Measurements from ENCODE around the gene CCDC169. TPM values are rescaled to one million over a fixed set of nuclear protein-coding genes. Genes with fewer than 3 reads are reported as not detected.
A peak's percentile ranks its signal among the peaks of the same experiment; 100 is the strongest.

CCDC169 gene
- total RNA-seq, 1 experiment from 2014 or later, result not detected

DNA sequence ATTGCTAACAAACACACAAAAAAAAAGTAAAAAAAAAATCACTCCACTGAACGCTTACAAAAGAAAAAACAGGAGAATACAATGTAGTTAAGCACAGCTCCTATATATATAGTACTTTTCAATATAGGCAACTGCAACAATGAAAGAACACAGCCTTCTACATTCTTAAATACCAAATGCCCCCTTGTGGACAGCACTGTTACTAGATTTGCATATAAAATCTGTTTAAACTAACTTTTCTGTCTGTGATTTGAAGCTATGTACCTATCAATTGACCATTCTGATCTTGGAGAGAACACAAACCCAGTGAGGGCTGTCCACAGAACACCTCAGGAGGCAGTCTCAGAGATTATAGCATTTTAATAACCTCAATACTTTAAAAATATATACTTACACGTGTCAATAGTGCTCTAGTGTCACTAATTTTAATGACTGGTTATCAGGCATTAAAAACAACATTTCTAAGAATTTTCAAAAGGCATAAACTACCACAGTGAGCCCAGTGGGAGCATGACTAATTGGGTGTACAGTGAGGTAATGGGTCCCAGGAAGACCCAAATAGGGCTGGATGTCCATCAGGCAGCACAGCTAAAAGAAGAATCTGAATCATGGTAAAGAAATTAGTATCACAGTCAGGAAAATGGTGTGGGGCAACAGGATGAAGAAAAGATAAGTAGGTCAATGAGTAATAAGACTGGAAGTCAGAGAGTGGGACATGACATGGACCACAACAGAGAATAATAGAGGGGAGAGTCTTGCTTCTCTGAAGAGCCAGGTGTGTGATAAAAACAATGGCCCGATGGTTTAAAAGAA, 22.2 kb downstream of the CCDC169 start:
- DNase-seq, result peak; percentile 32
- intact Hi-C loops (cut with micrococcal nuclease; ENCODE audit: unreplicated experiment), result loop anchor here (1.0 kb wide), 1 partner anchor 297 kb away; no protein-coding TSS in a partner anchor
- no peaks in the 10 kb centered on the region for H3K36me3 Mint-ChIP-seq (ENCODE audit: insufficient read depth, unreplicated experiment)
- CTCF ChIA-PET, result interaction anchor here (0.7 to 1.7 kb wide), 3 partner anchors 11 to 297 kb away, joined by 3 to 26 read pairs (median 6); no protein-coding TSS in a partner anchor
- TF ChIP-seq, protein P1, sequence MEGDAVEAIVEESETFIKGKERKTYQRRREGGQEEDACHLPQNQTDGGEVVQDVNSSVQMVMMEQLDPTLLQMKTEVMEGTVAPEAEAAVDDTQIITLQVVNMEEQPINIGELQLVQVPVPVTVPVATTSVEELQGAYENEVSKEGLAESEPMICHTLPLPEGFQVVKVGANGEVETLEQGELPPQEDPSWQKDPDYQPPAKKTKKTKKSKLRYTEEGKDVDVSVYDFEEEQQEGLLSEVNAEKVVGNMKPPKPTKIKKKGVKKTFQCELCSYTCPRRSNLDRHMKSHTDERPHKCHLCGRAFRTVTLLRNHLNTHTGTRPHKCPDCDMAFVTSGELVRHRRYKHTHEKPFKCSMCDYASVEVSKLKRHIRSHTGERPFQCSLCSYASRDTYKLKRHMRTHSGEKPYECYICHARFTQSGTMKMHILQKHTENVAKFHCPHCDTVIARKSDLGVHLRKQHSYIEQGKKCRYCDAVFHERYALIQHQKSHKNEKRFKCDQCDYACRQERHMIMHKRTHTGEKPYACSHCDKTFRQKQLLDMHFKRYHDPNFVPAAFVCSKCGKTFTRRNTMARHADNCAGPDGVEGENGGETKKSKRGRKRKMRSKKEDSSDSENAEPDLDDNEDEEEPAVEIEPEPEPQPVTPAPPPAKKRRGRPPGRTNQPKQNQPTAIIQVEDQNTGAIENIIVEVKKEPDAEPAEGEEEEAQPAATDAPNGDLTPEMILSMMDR (IDR thresholded peaks at IDR 0.05; ENCODE audit: unreplicated experiment), result no peak
- no TSS peak for BruUV-seq (replicated peaks)
- H3K4me1 Mint-ChIP-seq (ENCODE audit: low read depth, unreplicated experiment), result no peaks in the 10 kb centered on the region
- no peak overlapping the region for H3K27ac Mint-ChIP-seq (ENCODE audit: unreplicated experiment)
- H3K9me3 Mint-ChIP-seq (ENCODE audit: low read depth, unreplicated experiment), result no peaks in the 10 kb centered on the region
- no peak overlapping the region for H3K4me3 Mint-ChIP-seq (ENCODE audit: low read depth, unreplicated experiment)
- H3K27me3 Mint-ChIP-seq (ENCODE audit: unreplicated experiment), result peaks cover 26% of the 10 kb centered on the region

DNA sequence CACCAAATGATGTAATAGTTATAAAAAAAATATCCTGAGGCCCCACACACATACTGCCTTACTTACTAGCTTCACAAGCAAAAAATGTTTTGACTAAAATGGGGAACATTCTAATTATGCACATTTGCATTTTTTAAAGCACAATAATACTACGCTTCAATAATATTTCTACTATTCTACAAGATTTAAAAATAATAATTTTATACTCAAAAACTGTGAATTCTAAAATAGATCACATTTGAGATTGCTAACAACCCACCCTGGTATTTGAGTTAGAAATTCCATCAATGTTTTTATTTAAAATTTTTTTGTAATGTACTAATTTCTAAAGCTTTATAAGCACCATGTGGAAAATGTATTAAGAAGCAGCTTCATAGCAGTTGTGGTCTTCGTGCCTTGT, 24.2 kb downstream of the CCDC169 start:
- TF ChIP-seq, protein P1 (IDR thresholded peaks at IDR 0.05; ENCODE audit: unreplicated experiment), result no peak
- H3K27ac Mint-ChIP-seq (ENCODE audit: unreplicated experiment), result no peak overlapping the region
- peaks cover 38% of the 10 kb centered on the region for H3K27me3 Mint-ChIP-seq (ENCODE audit: unreplicated experiment)
- BruUV-seq (replicated peaks), result no TSS peak
- no peak for DNase-seq
- intact Hi-C loops (cut with micrococcal nuclease; ENCODE audit: unreplicated experiment), result no loop called here
- H3K9me3 Mint-ChIP-seq (ENCODE audit: low read depth, unreplicated experiment), result no peaks in the 10 kb centered on the region
- CTCF ChIA-PET, result no interaction called here
- no peaks in the 10 kb centered on the region for H3K36me3 Mint-ChIP-seq (ENCODE audit: insufficient read depth, unreplicated experiment)
- H3K4me3 Mint-ChIP-seq (ENCODE audit: low read depth, unreplicated experiment), result no peak overlapping the region
- no peaks in the 10 kb centered on the region for H3K4me1 Mint-ChIP-seq (ENCODE audit: low read depth, unreplicated experiment)

DNA sequence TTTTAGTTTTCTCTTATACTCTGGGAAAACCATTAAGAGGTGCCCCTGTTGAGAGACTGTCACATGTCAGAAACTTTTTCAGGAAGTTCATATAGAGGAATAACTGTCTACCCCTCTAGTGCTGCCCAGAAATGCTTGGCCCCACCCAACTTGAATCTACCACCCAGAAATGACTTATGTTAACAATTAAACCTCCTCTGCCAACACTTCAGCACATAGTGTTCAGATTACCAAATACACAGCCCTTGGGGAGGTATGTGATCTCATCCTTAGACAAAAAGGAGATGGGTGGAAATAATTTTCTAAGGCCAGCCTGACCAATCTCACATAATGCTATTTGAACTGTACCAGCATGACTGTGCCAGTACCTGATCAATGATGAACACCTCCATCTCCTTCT, 35.6 kb downstream of the CCDC169 start:
- intact Hi-C loops (cut with micrococcal nuclease; ENCODE audit: unreplicated experiment), result no loop called here
- no peak for DNase-seq
- CTCF ChIA-PET, result no interaction called here

DNA sequence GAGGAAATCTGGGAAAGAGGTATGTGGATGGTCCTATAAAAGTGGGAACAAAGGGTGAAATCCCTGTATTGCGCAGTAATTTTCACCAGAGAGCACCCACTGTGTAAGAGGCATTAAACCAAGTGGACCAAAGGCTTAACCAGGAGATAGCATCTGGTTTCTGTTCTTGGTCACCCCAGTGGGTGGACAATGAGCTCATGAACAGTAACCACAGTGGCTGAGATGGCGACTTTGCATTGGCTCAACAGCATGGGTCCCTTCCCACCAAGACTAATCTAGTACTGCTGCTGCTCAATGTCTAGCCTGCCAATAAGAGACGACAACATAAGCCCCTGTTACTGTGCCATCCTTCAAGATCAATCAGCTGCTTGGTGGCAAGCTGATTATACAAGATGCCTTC, 36.6 kb downstream of the CCDC169 start:
- no peaks in the 10 kb centered on the region for H3K4me1 Mint-ChIP-seq (ENCODE audit: low read depth, unreplicated experiment)

More for the DNA sequence above, 35.6 kb downstream of the CCDC169 start:
- Mint-ChIP-seq H3K9me3 (ENCODE audit: low read depth, unreplicated experiment) (no peaks in the 10 kb centered on the region), H3K36me3 (ENCODE audit: insufficient read depth, unreplicated experiment) (no peaks in the 10 kb centered on the region), H3K4me1 (ENCODE audit: low read depth, unreplicated experiment) (no peaks in the 10 kb centered on the region), H3K4me3 (ENCODE audit: low read depth, unreplicated experiment) (no peak overlapping the region), H3K27ac (ENCODE audit: unreplicated experiment) (no peak overlapping the region), H3K27me3 (ENCODE audit: unreplicated experiment) (peaks cover 20% of the 10 kb centered on the region)
- BruUV-seq (replicated peaks), result no TSS peak
- TF ChIP-seq, protein P1 (IDR thresholded peaks at IDR 0.05; ENCODE audit: unreplicated experiment), result no peak

More for the DNA sequence above, 36.6 kb downstream of the CCDC169 start:
- no peak for DNase-seq
- Mint-ChIP-seq H3K36me3 (ENCODE audit: insufficient read depth, unreplicated experiment) (no peaks in the 10 kb centered on the region), H3K4me3 (ENCODE audit: low read depth, unreplicated experiment) (no peak overlapping the region), H3K27me3 (ENCODE audit: unreplicated experiment) (peaks cover 12% of the 10 kb centered on the region), H3K9me3 (ENCODE audit: low read depth, unreplicated experiment) (peaks cover 2% of the 10 kb centered on the region), H3K27ac (ENCODE audit: unreplicated experiment) (no peak overlapping the region)
- BruUV-seq (replicated peaks), result no TSS peak
- CTCF ChIA-PET, result no interaction called here
- TF ChIP-seq, protein P1 (IDR thresholded peaks at IDR 0.05; ENCODE audit: unreplicated experiment), result no peak
- intact Hi-C loops (cut with micrococcal nuclease; ENCODE audit: unreplicated experiment), result no loop called here
